ENCODE results near the gene MSMB.
"Not testable (repeated sequence)": the region's sequence is repeated elsewhere in the genome, so short reads cannot be mapped to it uniquely, and the experiment has no call there.

The MSMB gene

DNA sequence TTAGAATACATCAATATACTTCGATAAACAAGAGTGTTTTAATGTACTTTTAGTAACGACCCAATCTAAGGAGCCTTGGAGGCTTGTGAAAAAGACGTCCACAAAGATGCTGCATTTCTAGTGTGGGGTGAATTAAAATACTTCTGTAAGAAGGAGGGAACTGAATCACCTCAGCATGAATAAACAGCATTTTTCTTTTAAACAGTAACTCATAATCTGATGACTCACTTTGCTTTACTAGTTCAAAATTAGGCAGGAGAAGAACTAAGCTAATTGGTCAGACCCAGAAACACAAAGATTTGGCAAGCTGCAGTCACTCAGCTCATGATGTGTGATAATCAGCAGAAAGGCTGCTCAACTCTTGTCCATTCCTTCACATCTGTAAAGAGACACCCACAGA is 39.9 kb downstream of the MSMB start:
- no peak for DNase-seq (ENCODE audit: low read depth in 3 of 3)

- no peak for DNase-seq (ENCODE audit: low read depth in 3 of 3)
Observed at GRCh38 chr10:46005383-46005782, 40.7 kb downstream of the MSMB start.

DNA sequence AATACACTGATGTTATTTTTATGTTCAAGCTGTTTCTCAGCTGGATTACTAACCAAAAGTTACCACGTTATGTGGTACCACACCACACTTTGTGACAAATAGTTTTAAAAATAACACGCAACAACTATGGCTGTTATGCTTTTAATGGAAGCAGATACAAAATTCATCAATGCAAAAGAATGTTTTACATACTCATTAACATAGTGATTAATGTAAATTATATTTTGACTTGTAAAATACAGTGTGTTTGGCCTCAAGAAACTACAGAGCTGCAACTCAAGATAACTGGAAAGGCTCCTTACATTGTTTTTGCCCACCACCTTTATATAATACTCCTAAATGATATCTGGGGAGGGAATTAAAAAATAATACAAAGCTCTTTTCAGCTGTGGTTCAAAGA is 41.1 kb downstream of the MSMB start:
- no peak for DNase-seq (ENCODE audit: low read depth in 3 of 3)

- DNase-seq (ENCODE audit: low read depth in 3 of 3) = no peak
Observed at GRCh38 chr10:46002916-46003693, 43.0 kb downstream of the MSMB start.

DNA sequence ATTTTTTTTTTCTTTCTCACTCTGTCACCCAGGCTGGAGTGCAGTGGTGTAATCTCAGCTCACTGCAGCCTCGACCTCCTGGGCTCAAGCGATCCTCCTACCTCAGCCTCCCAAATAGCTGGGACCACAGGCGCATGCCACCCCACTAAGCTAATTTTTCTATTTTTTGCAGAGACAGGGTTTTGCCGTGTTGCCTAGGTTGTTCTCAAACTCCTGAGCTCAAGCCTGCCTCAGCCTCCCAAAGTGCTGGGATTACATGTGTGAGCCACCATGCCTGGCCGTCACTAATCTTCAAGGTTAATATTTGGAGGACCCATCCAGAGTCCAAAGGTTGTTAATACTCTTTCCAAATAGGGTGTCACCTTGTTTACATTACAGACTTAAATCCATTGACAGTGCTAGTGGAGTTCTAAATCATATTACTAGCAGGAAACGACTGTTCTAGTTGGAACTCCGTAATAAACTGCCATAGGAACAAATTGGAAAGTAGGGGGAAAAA is 43.8 kb downstream of the MSMB start:
- not testable (repeated sequence) for DNase-seq (ENCODE audit: low read depth in 3 of 3)

DNA sequence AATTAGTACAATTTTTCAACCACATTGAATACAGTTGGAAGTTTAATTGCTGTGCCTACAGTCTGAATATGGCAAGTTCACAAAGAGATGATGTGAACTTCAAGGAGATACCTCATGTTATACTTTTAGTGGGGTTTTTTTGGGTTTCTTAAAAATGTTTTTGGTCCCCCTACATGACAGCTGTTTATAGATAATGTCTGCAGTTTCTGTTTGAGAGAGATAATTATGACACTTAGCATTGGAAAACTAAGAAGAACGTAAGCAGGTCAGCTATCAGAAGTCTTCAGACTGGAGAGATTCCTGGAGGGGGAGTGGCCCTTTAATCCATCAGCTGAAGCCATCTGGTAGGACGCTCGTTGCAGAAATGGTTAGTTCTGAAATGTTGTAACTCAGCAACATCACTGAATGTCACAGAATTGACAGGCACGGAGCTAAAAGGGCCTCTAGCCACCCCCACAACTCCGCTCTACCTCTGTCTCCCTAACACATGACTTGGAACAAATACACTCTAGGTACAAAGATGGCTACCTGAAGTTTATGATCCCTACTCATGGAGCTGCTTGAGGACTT is 44.8 kb downstream of the MSMB start:
- DNase-seq (ENCODE audit: low read depth in 3 of 3) = no peak

- DNase-seq (ENCODE audit: low read depth in 3 of 3) = no peak
Observed at GRCh38 chr10:46000538-46000937, 45.5 kb downstream of the MSMB start.

DNA sequence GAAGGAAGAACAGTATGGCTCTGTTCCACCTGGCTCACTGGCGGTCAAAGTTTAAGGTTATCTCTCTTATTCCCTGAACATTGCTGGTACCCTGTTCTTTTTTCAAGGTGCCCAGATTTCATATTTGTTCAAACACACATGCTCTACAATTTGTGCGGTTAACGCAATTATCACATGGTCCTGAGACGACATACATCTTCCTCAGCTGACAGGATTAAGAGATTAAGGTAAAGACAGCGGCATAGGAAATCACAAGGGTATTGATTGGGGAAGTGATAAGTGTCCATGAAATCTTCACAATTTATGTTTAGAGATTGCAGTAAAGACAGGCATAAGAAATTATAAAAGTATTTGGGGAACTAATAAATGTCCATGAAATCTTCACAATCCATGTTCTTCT is 46.1 kb downstream of the MSMB start:
- not testable (repeated sequence) for DNase-seq (ENCODE audit: low read depth in 3 of 3)

DNA sequence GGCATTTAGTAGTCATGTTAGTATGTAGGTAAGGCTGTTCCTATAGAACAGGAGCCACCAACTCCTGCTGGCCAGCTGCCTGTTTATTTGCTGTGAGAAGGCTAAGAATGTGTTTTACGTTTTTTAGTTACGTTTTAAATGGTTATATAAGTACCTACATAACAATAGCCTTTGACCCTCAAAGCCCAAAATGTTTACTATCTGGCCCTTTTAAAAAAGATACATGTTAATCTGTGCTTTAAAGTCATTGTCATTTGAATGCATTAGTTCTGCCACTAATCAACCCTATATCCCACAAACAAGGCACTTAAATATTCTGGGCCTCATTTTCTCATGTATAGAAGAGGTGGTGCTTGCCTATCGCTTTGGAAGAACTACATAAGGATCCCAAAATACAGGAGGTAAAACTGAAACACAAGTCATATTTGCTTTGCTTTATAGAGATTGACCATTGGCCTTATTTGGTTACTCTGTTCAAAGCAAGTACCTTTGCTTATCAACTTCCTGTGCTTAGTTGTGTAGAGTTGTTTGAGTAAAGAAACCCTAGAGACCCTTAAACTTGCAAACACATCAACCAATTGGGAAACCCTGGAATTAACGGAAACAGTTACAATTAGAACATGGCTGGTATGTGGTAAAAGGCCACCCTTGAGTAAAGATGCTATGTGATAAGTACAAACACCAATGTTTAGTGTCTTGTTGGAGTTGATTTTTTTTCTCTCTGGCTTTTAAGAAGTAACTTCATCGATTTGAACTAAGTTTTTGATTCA is 47.9 kb downstream of the MSMB start:
- no peak for DNase-seq (ENCODE audit: low read depth in 3 of 3)

DNA sequence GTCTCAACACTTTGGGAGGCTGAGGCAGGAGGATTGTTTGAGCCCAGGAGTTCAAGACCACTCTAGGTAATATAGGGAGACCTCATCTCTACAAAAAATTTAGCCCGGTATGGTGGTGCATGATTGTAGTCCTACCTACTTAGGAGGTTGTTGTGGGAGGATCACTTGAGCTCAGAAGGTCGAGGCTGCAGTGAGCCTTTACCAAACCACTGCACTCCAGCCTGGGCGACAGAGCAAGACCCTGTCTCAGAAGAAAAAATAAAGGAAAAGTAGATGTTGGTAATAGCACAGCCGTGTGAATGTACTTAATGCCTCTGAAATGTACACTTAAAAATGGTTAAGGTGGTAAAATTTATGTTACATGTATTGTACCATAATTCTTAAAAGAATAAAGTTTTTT is 48.5 kb downstream of the MSMB start:
- DNase-seq (ENCODE audit: low read depth in 3 of 3) = no peak

DNA sequence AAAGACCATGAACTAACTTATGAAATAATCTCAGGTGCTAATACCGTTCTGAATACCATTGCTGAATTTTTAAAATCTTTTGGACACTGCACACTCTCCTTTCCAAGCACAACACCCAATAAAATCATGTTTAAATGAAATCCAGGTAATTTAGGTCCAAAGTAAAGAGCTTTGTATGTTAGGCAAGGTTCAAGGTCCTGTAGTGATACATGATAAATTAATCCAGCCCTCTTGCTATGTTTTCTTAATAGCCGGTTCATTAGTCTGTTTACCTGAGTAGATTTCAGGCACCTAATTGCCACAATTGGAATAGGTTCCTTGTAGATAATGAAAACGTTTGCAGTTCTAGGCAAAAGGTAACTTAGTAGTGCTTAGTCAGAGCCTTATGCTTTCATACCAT is 60.5 kb downstream of the MSMB start:
- not testable (repeated sequence) for DNase-seq (ENCODE audit: low read depth in 3 of 3)

DNA sequence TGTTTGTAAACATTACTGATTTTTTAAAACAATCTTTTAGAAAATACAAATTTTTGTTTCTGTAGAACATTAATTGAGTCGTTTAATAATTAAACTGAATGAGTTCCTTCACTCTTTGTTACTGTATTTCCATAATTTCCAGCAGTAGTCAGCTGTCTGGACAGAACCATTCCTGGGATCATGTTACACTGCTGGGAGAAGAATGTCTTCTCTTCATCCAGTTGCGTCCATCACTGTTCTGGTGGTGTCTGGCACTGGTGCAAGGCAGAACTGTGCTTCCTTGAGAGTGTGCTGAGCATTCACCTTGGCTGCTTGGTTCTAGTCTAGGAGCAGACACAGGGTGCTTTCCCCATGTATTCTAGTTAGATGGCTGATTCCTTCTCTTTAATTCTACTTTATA is 61.6 kb downstream of the MSMB start:
- not testable (repeated sequence) for DNase-seq (ENCODE audit: low read depth in 3 of 3)

GRCh38 chr10:45983538-45984186 is 62.4 kb downstream of the MSMB start:
- not testable (repeated sequence) for DNase-seq (ENCODE audit: low read depth in 3 of 3)

All from stimulated activated CD4-positive, alpha-beta T cell treated with anti-CD3 and anti-CD28 coated beads, TNF-alpha, amount 100 ng/mL, for 4 hours (primary cell).